ENCODE results near the gene TPRA1. TPM values are rescaled to one million over a fixed set of nuclear protein-coding genes. Genes with fewer than 3 reads are reported as not detected.

TPRA1 gene
- total and polyA plus RNA-seq, 8 donors, result 10.1 to 46.4 (median 19.6) TPM

DNA sequence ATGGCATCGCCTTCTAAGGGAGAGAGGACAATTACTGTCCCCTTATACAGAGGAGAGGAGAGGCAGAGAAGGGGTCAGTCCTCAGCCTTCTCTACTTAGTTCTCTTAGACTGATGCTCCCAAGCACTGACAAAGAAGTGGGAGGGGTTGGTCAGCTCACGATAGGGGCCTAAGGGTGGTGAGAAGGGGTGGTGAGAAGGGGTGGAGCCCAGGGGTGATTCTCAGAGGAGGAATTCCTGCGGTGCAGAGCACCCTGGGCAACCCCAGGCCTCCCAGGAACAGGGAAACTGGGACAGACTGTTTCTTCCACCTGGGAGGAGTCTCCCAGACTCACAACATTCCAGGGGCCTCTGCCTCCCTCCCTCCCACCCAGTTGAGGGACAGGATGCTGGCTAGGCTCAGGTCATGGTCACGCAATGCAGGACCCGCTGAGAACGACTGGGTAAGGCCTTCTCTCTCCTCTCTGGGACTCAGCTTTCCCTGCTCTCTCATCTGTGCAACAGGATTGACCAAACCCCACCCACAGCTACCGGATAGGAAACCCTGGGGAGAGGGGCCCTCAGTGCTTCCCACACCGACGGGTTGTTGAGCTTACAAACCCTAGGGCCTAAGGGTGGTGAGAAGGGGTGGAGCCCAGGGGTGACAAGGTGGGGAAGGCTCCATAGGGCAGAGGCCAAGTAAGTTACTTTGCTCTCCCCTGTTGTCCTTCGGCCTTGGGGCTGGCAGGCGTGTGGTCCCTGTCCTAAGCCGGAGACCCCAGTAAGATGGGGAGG is 1.5 kb downstream of the TPRA1 start:
- intact Hi-C loops (cut with DNase I; ENCODE audit: low total_unique reads), result no loop called here
- peak in 1 of 2 donors; percentile 47 for DNase-seq
- 11 to 26% (median 15%) methylated on average over 11 to 12 of the region's 12 CpGs for WGBS, 5 donors
- H3K4me3 ChIP-seq, result peak overlapping the region; percentile 92 to 99 (median 98)
- H3K27me3 ChIP-seq, result no peaks in the 10 kb centered on the region
- peaks cover 0 to 2% (median 0%) of the 10 kb centered on the region in 4 donors for H3K36me3 ChIP-seq
- H3K4me1 ChIP-seq, result peaks cover 42 to 66% (median 54%) of the 10 kb centered on the region in 4 donors
- H3K27ac ChIP-seq, result peak overlapping the region; percentile 89 to 97 (median 94)
- TF ChIP-seq POLR2A (IDR thresholded peaks at IDR 0.05), result no peak
- TF ChIP-seq EP300 (IDR thresholded peaks at IDR 0.05), result no peak
- TF ChIP-seq, protein P1, sequence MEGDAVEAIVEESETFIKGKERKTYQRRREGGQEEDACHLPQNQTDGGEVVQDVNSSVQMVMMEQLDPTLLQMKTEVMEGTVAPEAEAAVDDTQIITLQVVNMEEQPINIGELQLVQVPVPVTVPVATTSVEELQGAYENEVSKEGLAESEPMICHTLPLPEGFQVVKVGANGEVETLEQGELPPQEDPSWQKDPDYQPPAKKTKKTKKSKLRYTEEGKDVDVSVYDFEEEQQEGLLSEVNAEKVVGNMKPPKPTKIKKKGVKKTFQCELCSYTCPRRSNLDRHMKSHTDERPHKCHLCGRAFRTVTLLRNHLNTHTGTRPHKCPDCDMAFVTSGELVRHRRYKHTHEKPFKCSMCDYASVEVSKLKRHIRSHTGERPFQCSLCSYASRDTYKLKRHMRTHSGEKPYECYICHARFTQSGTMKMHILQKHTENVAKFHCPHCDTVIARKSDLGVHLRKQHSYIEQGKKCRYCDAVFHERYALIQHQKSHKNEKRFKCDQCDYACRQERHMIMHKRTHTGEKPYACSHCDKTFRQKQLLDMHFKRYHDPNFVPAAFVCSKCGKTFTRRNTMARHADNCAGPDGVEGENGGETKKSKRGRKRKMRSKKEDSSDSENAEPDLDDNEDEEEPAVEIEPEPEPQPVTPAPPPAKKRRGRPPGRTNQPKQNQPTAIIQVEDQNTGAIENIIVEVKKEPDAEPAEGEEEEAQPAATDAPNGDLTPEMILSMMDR (IDR thresholded peaks at IDR 0.05), result no peak
- no peak for TF ChIP-seq POLR2AphosphoS5 (IDR thresholded peaks at IDR 0.05)
- no peaks in the 10 kb centered on the region for H3K9me3 ChIP-seq

DNA sequence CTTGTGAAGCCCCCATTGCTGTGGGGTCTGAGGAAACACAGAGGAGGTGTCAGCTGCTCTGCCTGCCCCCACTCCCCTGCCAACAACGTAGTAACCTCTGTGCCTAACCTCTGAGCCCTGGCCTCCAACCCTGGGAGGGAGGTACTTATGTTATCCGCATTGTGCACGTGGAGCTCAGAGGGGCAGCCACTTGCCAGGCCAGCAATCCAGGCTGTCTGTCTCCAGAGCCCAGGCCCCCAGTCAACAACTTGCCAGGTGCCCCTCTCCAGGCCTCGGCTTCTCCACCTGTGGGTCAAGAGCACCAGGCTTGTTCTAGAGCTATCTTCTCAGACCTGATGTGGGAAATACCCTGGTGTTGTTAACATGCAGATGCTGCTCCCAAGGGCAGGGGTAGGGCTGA is 2.7 kb downstream of the TPRA1 start:
- Histone ChIP-seq H3K36me3 (peaks cover 0 to 5% (median 2%) of the 10 kb centered on the region in 4 donors), H3K4me1 (peaks cover 42 to 66% (median 54%) of the 10 kb centered on the region in 4 donors), H3K27me3 (no peaks in the 10 kb centered on the region), H3K27ac (no peak overlapping the region), H3K4me3 (peak overlapping the region in 1 of 4 donors; percentile 16), H3K9me3 (no peaks in the 10 kb centered on the region)
- intact Hi-C loops (cut with DNase I; ENCODE audit: low total_unique reads), result no loop called here
- DNase-seq, result no peak
- 40 to 88% (median 73%) methylated on average over 1 to 4 of the region's 4 CpGs for whole genome bisulfite sequencing, 5 donors
- no peak for TF ChIP-seq POLR2A (IDR thresholded peaks at IDR 0.05)

DNA sequence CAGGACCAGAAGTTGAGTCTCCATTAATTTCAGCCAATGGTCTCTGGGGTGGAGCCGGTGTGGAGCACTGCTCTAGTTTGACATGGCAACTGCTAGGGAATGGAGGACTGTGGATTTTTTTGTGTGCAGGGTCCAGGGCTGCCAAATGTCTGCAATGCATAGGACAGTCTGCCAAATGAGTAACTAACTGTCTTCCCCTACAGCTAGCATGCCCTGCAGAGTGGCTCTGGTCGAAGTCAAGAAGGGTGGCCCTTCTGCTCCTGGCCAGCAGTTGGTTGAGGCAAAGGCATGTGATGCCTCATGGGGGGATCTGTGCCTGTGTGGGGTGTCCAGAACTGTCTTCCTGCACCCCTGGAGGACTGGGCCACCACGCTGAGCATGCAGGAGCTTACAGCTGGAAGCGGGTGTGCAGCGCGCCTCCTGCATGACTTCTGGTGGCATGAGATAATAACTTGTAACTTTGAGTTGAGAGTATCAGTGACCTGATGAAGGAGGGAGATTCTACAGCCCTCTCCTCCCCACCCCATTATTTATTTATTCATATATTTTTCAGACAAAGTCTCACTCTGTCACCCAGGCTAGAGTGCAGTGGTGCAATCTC is 4.6 kb downstream of the TPRA1 start:
- intact Hi-C loops (cut with DNase I; ENCODE audit: low total_unique reads), result no loop called here
- TF ChIP-seq EP300 (IDR thresholded peaks at IDR 0.05) (no peak), POLR2A (IDR thresholded peaks at IDR 0.05) (no peak), POLR2AphosphoS5 (IDR thresholded peaks at IDR 0.05) (no peak)
- TF ChIP-seq, protein P1 (IDR thresholded peaks at IDR 0.05), result no peak
- H3K27ac ChIP-seq, result no peak overlapping the region
- no peaks in the 10 kb centered on the region for H3K9me3 ChIP-seq
- H3K4me3 ChIP-seq, result no peak overlapping the region
- peaks cover 0 to 9% (median 6%) of the 10 kb centered on the region in 4 donors for H3K36me3 ChIP-seq
- WGBS, 5 donors, result 88 to 95% (median 92%) methylated on average over 4 to 6 of the region's 6 CpGs
- H3K4me1 ChIP-seq, result peaks cover 29 to 59% (median 43%) of the 10 kb centered on the region in 4 donors
- H3K27me3 ChIP-seq, result no peaks in the 10 kb centered on the region
- DNase-seq, result no peak

DNA sequence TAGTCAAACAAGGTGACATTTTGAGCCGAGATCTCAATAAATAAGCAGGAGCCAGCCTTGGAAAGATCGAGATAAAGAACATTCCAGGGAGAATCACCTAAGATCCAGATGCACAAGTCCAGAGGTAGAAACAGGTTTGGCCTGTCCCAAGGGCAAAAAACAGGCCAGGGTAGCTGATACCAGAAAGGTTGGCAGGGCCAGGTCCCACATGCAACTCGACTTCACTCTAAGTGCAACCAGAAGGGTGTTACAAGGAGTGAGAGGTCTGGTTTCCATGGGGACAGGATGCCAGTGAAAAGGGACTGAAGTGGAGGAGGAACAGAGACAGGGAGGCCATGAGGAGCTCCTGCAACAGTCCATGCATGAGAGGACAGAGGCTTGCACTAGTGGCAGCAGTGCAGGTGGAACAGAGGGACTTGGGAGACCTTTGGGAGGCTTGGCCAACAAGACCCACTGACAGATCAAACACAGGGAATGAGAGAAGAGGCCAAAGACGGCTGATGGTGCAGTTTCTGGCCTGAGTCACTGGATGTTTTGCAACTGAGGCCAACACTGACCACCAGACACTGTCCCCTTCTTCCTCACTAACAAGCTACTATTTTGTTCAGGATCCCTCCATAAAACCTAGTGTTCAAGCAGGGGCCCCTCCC is 5.2 kb downstream of the TPRA1 start:
- 30 to 57% (median 52%) methylated on average over 4 of the region's 4 CpGs for WGBS, 5 donors
- no peaks in the 10 kb centered on the region for H3K27me3 ChIP-seq
- peaks cover 0 to 15% (median 12%) of the 10 kb centered on the region in 4 donors for H3K36me3 ChIP-seq
- H3K27ac ChIP-seq, result no peak overlapping the region
- H3K4me3 ChIP-seq, result no peak overlapping the region
- no peaks in the 10 kb centered on the region for H3K9me3 ChIP-seq
- TF ChIP-seq, protein P1 (IDR thresholded peaks at IDR 0.05), result no peak
- TF ChIP-seq POLR2A (IDR thresholded peaks at IDR 0.05), result no peak
- no peak for TF ChIP-seq EP300 (IDR thresholded peaks at IDR 0.05)
- TF ChIP-seq POLR2AphosphoS5 (IDR thresholded peaks at IDR 0.05), result no peak
- H3K4me1 ChIP-seq, result peaks cover 28 to 63% (median 45%) of the 10 kb centered on the region in 4 donors
- no peak for DNase-seq
- intact Hi-C loops (cut with DNase I; ENCODE audit: low total_unique reads), result no loop called here
